ENCODE measurements around the gene BAZ2B. TPM values are rescaled to one million over a fixed set of nuclear protein-coding genes. Genes with fewer than 3 reads are reported as not detected.

The BAZ2B gene
- total RNA-seq, 3 donors from 2014 or later (not counting 1 experiment from before 2014, with no cell fraction given): 59.8 to 73.7 (median 68.4) TPM

DNA sequence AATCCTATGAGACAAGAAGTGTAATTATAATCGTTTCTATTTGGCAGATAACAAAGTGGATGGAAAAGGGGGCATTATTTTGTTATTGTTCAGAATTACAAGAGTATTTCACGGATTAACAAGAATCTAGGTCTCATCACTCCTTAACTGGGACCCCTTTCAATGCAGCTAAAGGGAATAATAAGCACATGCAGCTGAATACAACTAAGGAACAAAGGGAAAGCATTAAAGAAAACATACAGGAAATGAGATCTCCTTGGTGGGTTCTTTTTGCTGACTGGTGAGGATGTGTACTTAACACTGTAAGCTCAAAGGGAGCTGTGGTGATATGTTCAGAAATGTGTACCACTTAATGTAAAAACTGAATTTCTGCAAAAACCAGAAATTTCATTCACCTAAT lies 189.3 kb downstream of the BAZ2B start:
- Mint-ChIP-seq H3K9me3 (no peaks in the 10 kb centered on the region), H3K4me1 (peaks cover 0 to 16% of the 10 kb centered on the region in 2 donors), H3K27me3 (ENCODE audit: low read depth in 2 of 2) (no peaks in the 10 kb centered on the region), H3K27ac (no peak overlapping the region), H3K36me3 (peaks cover 29% of the 10 kb centered on the region), H3K4me3 (no peak overlapping the region)
- TF ChIP-seq, protein P1, sequence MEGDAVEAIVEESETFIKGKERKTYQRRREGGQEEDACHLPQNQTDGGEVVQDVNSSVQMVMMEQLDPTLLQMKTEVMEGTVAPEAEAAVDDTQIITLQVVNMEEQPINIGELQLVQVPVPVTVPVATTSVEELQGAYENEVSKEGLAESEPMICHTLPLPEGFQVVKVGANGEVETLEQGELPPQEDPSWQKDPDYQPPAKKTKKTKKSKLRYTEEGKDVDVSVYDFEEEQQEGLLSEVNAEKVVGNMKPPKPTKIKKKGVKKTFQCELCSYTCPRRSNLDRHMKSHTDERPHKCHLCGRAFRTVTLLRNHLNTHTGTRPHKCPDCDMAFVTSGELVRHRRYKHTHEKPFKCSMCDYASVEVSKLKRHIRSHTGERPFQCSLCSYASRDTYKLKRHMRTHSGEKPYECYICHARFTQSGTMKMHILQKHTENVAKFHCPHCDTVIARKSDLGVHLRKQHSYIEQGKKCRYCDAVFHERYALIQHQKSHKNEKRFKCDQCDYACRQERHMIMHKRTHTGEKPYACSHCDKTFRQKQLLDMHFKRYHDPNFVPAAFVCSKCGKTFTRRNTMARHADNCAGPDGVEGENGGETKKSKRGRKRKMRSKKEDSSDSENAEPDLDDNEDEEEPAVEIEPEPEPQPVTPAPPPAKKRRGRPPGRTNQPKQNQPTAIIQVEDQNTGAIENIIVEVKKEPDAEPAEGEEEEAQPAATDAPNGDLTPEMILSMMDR (IDR thresholded peaks at IDR 0.05): no peak
- Histone ChIP-seq H3K4me3 (ENCODE audit: low read length) (no peak overlapping the region), H3K4me1 (ENCODE audit: control insufficient read depth, insufficient read depth, low read length) (no peaks in the 10 kb centered on the region), H3K36me3 (ENCODE audit: control insufficient read depth, insufficient read depth, low read length) (peaks cover 23% of the 10 kb centered on the region), H3K27me3 (ENCODE audit: control insufficient read depth, insufficient read depth, low read length) (no peaks in the 10 kb centered on the region), H3K27ac (ENCODE audit: low read length) (no peak overlapping the region), H3K9me3 (ENCODE audit: control insufficient read depth, insufficient read depth, low read length) (no peaks in the 10 kb centered on the region)
- ATAC-seq: no peak
- intact Hi-C loops (cut with micrococcal nuclease): no loop called here
- DNase-seq: no peak
- 86% methylated on average over 1 of the region's 2 CpGs for WGBS (ENCODE audit: insufficient coverage)

DNA sequence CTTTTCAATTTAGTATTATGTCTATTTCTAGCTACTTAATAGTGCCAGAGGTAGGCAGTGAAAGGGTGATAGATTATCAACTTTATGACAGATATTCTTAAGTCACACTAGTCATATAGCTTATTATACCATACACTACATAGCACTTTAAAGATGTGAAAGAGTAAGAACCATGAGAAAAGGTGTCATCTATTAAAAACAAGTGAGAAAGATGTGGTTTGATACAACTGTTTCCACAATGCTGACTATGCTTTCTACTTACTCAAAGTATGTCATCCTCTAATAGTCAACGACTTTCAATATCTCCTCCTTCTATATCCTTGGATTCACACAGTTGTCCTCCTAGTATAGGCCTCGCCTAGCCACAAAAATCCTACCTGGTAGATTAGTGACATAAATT lies 196.9 kb downstream of the BAZ2B start:
- Histone ChIP-seq H3K27ac (ENCODE audit: low read length) (no peak overlapping the region), H3K4me3 (ENCODE audit: low read length) (no peak overlapping the region), H3K9me3 (ENCODE audit: control insufficient read depth, insufficient read depth, low read length) (no peaks in the 10 kb centered on the region), H3K4me1 (ENCODE audit: control insufficient read depth, insufficient read depth, low read length) (no peaks in the 10 kb centered on the region), H3K36me3 (ENCODE audit: control insufficient read depth, insufficient read depth, low read length) (peaks cover 5% of the 10 kb centered on the region), H3K27me3 (ENCODE audit: control insufficient read depth, insufficient read depth, low read length) (no peaks in the 10 kb centered on the region)
- DNase-seq (no peak), ATAC-seq (peak; percentile 85 to 93 (median 86))
- 64% methylated on average over 2 of the region's 2 CpGs for WGBS (ENCODE audit: insufficient coverage)
- Mint-ChIP-seq H3K9me3 (no peaks in the 10 kb centered on the region), H3K36me3 (peaks cover 15% of the 10 kb centered on the region), H3K4me1 (peaks cover 14 to 23% of the 10 kb centered on the region in 2 donors), H3K27me3 (ENCODE audit: low read depth in 2 of 2) (no peaks in the 10 kb centered on the region), H3K4me3 (no peak overlapping the region), H3K27ac (peak overlapping the region in 1 of 2 donors; percentile 12)
- intact Hi-C loops (cut with micrococcal nuclease): no loop called here
- TF ChIP-seq, protein P1 (IDR thresholded peaks at IDR 0.05): no peak

DNA sequence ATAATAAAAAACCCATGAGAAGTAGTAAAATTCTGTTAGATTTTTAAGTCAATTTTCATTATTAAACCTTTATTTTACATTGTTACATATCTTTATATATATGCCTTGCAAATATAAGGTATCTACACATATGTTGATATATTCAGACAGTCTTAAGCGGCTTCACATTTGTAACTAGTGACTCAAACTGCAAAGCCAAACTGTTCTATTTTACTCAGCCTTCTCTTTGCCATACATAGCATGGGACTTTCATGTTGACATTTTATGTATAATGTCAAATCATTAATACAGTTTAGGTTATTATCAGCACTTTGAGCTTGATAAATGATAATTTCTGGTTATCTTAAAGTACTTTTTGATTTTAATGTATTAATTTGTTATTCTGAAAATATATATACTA lies 204.9 kb downstream of the BAZ2B start:
- H3K9me3 Mint-ChIP-seq: no peaks in the 10 kb centered on the region
- WGBS (ENCODE audit: insufficient coverage): no CpG with 5 or more reads among the region's 1 CpG
- no peak for DNase-seq
- no peaks in the 10 kb centered on the region for H3K27me3 ChIP-seq (ENCODE audit: control insufficient read depth, insufficient read depth, low read length)
- intact Hi-C loops (cut with micrococcal nuclease): no loop called here
- TF ChIP-seq, protein P1 (IDR thresholded peaks at IDR 0.05): no peak
- H3K4me1 ChIP-seq (ENCODE audit: control insufficient read depth, insufficient read depth, low read length): no peaks in the 10 kb centered on the region
- no peak for ATAC-seq
- no peaks in the 10 kb centered on the region for H3K9me3 ChIP-seq (ENCODE audit: control insufficient read depth, insufficient read depth, low read length)
- peaks cover 12% of the 10 kb centered on the region for H3K36me3 ChIP-seq (ENCODE audit: control insufficient read depth, insufficient read depth, low read length)
- H3K4me3 Mint-ChIP-seq: no peak overlapping the region
- no peaks in the 10 kb centered on the region for H3K27me3 Mint-ChIP-seq (ENCODE audit: low read depth in 2 of 2)
- no peak overlapping the region for H3K4me3 ChIP-seq (ENCODE audit: low read length)
- H3K36me3 Mint-ChIP-seq: no peaks in the 10 kb centered on the region
- H3K4me1 Mint-ChIP-seq: no peaks in the 10 kb centered on the region
- H3K27ac ChIP-seq (ENCODE audit: low read length): no peak overlapping the region
- H3K27ac Mint-ChIP-seq: no peak overlapping the region

DNA sequence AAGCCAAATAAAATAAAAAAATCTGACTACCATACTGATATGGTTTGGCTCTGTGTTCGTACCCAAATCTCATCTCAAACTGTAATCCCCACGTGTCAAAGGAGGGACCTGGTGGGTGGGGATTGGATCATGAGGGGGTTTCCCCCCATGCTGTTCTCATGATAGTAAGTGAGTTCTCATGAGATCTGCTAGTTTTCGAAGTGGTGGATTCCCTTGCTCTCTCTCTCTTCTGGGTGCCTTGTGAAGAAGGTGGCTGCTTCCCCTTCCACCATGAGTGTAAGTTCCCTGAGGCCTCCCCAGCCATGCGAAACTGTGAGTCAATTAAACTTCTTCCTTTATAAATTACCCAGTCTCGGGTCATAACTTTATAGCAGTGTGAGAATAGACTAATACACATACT lies 206.1 kb downstream of the BAZ2B start:
- no peak overlapping the region for H3K27ac Mint-ChIP-seq
- H3K27me3 Mint-ChIP-seq (ENCODE audit: low read depth in 2 of 2): no peaks in the 10 kb centered on the region
- H3K9me3 ChIP-seq (ENCODE audit: control insufficient read depth, insufficient read depth, low read length): no peaks in the 10 kb centered on the region
- DNase-seq (no peak), ATAC-seq (no peak)
- no peak overlapping the region for H3K4me3 ChIP-seq (ENCODE audit: low read length)
- no peak overlapping the region for H3K4me3 Mint-ChIP-seq
- TF ChIP-seq, protein P1 (IDR thresholded peaks at IDR 0.05): no peak
- no peaks in the 10 kb centered on the region for H3K36me3 Mint-ChIP-seq
- no peaks in the 10 kb centered on the region for H3K4me1 ChIP-seq (ENCODE audit: control insufficient read depth, insufficient read depth, low read length)
- WGBS (ENCODE audit: insufficient coverage): 71% methylated on average over 1 of the region's 5 CpGs
- H3K9me3 Mint-ChIP-seq: no peaks in the 10 kb centered on the region
- intact Hi-C loops (cut with micrococcal nuclease): no loop called here
- H3K27me3 ChIP-seq (ENCODE audit: control insufficient read depth, insufficient read depth, low read length): no peaks in the 10 kb centered on the region
- peaks cover 18% of the 10 kb centered on the region for H3K36me3 ChIP-seq (ENCODE audit: control insufficient read depth, insufficient read depth, low read length)
- H3K4me1 Mint-ChIP-seq: no peaks in the 10 kb centered on the region
- no peak overlapping the region for H3K27ac ChIP-seq (ENCODE audit: low read length)

Measured in natural killer cell (primary cell).